ENCODE results near the gene NAP1L1.

The NAP1L1 gene

DNA sequence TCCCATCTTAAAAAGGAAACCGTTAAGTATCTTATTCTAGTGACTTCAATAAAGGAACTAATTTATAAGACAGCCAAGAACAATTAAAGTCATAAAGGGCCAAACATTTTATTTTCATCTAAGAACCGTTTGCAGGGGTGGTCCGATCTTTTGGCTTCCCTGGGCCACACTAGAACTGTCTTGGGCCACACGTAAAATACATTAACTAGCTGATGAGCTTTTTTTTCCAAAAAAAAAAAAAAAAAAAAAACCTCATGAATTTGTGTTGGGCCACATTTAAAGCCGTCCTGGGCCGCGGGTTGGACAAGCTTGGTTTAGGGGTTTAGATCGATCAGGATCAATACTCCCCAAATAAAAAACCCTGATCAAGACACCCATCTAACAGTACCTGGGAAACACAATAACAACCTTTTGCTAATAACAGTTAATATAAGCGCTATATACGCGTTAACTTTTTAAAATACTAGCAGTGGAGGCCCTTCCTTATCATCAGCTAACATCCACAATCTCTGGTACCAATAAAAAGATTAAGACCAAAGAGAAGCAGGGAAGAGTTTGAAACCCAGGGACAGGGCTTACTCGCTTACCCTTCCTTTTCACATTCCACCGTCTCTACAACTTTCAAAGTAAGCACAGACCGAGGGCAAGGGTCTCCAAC, 1.1 kb downstream of the NAP1L1 start:
- peaks cover 6% of the 10 kb centered on the region for H3K79me1 ChIP-seq (ENCODE audit: low read length)
- H3K18ac ChIP-seq (ENCODE audit: low read length), result no peak overlapping the region
- H4K91ac ChIP-seq (ENCODE audit: low read depth, low read length), result no peak overlapping the region
- no peak overlapping the region for H2BK12ac ChIP-seq (ENCODE audit: low read length)
- no peak overlapping the region for H3K23ac ChIP-seq (ENCODE audit: low read length)
- no peak overlapping the region for H2AFZ ChIP-seq (ENCODE audit: insufficient read depth, low read length, poor library complexity)
- H3K36me3 ChIP-seq (ENCODE audit: control insufficient read depth in 1 of 2, insufficient read depth in 2 of 2, low read length in 2 of 2), result peaks cover 0 to 4% of the 10 kb centered on the region in 2 experiments
- H3K27me3 ChIP-seq (ENCODE audit: insufficient read depth, low read length), result no peaks in the 10 kb centered on the region
- peak overlapping the region; percentile 65 for H3K4ac ChIP-seq (ENCODE audit: low read depth, low read length)
- no peak overlapping the region for H2BK5ac ChIP-seq (ENCODE audit: low read depth, low read length, poor library complexity)
- H3K4me2 ChIP-seq (ENCODE audit: low read length), result peak overlapping the region; percentile 72
- DNase-seq, result no peak
- H2AK5ac ChIP-seq (ENCODE audit: low read length), result no peak overlapping the region
- no peak overlapping the region for H3K27ac ChIP-seq (ENCODE audit: low read depth, low read length)
- WGBS (ENCODE audit: extremely low coverage, insufficient coverage, insufficient read length), result no CpG with 5 or more reads among the region's 14 CpGs
- peak overlapping the region; percentile 91 for H3K4me3 ChIP-seq (ENCODE audit: low read depth, low read length)
- peaks cover 2% of the 10 kb centered on the region in 2 experiments for H3K4me1 ChIP-seq (ENCODE audit: control insufficient read depth in 1 of 2, insufficient read depth in 2 of 2, low read length in 2 of 2)
- no peak overlapping the region for H3K14ac ChIP-seq (ENCODE audit: low read length)
- no peaks in the 10 kb centered on the region for H3K9me3 ChIP-seq (ENCODE audit: insufficient read depth, low read depth, low read length)
- peaks cover 12% of the 10 kb centered on the region for H3K79me2 ChIP-seq (ENCODE audit: control insufficient read depth, insufficient read depth, low read length, poor library complexity)
- H3K9ac ChIP-seq (ENCODE audit: low read length), result no peak overlapping the region
- no peak overlapping the region for H4K8ac ChIP-seq (ENCODE audit: low read depth, low read length)
- no peak overlapping the region for H2BK120ac ChIP-seq (ENCODE audit: insufficient read depth, low read length, poor library complexity)
- no peak overlapping the region for H4K12ac ChIP-seq (ENCODE audit: low read depth, low read length)

DNA sequence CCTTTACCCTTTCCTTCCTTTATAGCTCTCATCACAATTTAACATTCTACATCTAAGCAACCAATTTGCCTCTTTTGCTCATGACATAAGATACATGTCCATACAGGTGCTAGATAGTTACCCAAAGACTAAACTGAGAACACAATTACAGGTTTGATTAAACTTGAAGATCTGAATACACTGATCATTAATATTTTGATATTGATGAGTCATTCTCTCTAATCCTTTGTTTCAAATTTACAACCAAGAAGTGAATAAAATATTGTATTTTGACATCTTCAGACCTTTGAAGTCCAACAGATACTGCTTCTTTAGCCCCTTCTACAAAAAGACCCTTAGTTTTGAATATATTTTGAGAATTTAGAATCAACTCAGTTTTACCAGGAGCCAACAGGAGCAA, 2.6 kb downstream of the NAP1L1 start:
- H3K18ac ChIP-seq (ENCODE audit: low read length), result no peak overlapping the region
- no peak overlapping the region for H4K8ac ChIP-seq (ENCODE audit: low read depth, low read length)
- H3K79me2 ChIP-seq (ENCODE audit: control insufficient read depth, insufficient read depth, low read length, poor library complexity), result peaks cover 13% of the 10 kb centered on the region
- H4K12ac ChIP-seq (ENCODE audit: low read depth, low read length), result no peak overlapping the region
- H3K9me3 ChIP-seq (ENCODE audit: insufficient read depth, low read depth, low read length), result no peaks in the 10 kb centered on the region
- H4K91ac ChIP-seq (ENCODE audit: low read depth, low read length), result no peak overlapping the region
- no peaks in the 10 kb centered on the region for H3K27me3 ChIP-seq (ENCODE audit: insufficient read depth, low read length)
- peaks cover 6% of the 10 kb centered on the region for H3K79me1 ChIP-seq (ENCODE audit: low read length)
- H3K14ac ChIP-seq (ENCODE audit: low read length), result no peak overlapping the region
- H2AFZ ChIP-seq (ENCODE audit: insufficient read depth, low read length, poor library complexity), result no peak overlapping the region
- no peak overlapping the region for H3K27ac ChIP-seq (ENCODE audit: low read depth, low read length)
- no peak overlapping the region for H3K4ac ChIP-seq (ENCODE audit: low read depth, low read length)
- H2BK120ac ChIP-seq (ENCODE audit: insufficient read depth, low read length, poor library complexity), result no peak overlapping the region
- H3K9ac ChIP-seq (ENCODE audit: low read length), result no peak overlapping the region
- H3K36me3 ChIP-seq (ENCODE audit: control insufficient read depth in 1 of 2, insufficient read depth in 2 of 2, low read length in 2 of 2), result peaks cover 3 to 6% of the 10 kb centered on the region in 2 experiments
- no peak overlapping the region for H3K23ac ChIP-seq (ENCODE audit: low read length)
- H2BK12ac ChIP-seq (ENCODE audit: low read length), result no peak overlapping the region
- no peak for DNase-seq
- H3K4me1 ChIP-seq (ENCODE audit: control insufficient read depth in 1 of 2, insufficient read depth in 2 of 2, low read length in 2 of 2), result peaks cover 2% of the 10 kb centered on the region in 2 experiments
- no peak overlapping the region for H3K4me3 ChIP-seq (ENCODE audit: low read depth, low read length)
- no peak overlapping the region for H3K4me2 ChIP-seq (ENCODE audit: low read length)
- H2BK5ac ChIP-seq (ENCODE audit: low read depth, low read length, poor library complexity), result no peak overlapping the region
- no peak overlapping the region for H2AK5ac ChIP-seq (ENCODE audit: low read length)

- Histone ChIP-seq H3K27ac (ENCODE audit: low read depth, low read length) (no peak overlapping the region), H3K27me3 (ENCODE audit: insufficient read depth, low read length) (no peaks in the 10 kb centered on the region), H3K4me2 (ENCODE audit: low read length) (no peak overlapping the region), H3K9me3 (ENCODE audit: insufficient read depth, low read depth, low read length) (no peaks in the 10 kb centered on the region), H3K18ac (ENCODE audit: low read length) (no peak overlapping the region), H3K79me1 (ENCODE audit: low read length) (peaks cover 6% of the 10 kb centered on the region), H2AK5ac (ENCODE audit: low read length) (no peak overlapping the region), H3K4ac (ENCODE audit: low read depth, low read length) (peak overlapping the region; percentile 96), H3K9ac (ENCODE audit: low read length) (no peak overlapping the region), H3K4me3 (ENCODE audit: low read depth, low read length) (no peak overlapping the region), H3K36me3 (ENCODE audit: control insufficient read depth in 1 of 2, insufficient read depth in 2 of 2, low read length in 2 of 2) (peaks cover 3 to 6% of the 10 kb centered on the region in 2 experiments), H4K8ac (ENCODE audit: low read depth, low read length) (no peak overlapping the region), H3K79me2 (ENCODE audit: control insufficient read depth, insufficient read depth, low read length, poor library complexity) (peaks cover 13% of the 10 kb centered on the region), H2BK5ac (ENCODE audit: low read depth, low read length, poor library complexity) (no peak overlapping the region), H3K14ac (ENCODE audit: low read length) (no peak overlapping the region), H2BK12ac (ENCODE audit: low read length) (no peak overlapping the region), H2BK120ac (ENCODE audit: insufficient read depth, low read length, poor library complexity) (no peak overlapping the region), H3K4me1 (ENCODE audit: control insufficient read depth in 1 of 2, insufficient read depth in 2 of 2, low read length in 2 of 2) (peaks cover 2% of the 10 kb centered on the region in 2 experiments), H3K23ac (ENCODE audit: low read length) (no peak overlapping the region), H4K91ac (ENCODE audit: low read depth, low read length) (no peak overlapping the region), H2AFZ (ENCODE audit: insufficient read depth, low read length, poor library complexity) (no peak overlapping the region), H4K12ac (ENCODE audit: low read depth, low read length) (no peak overlapping the region)
- WGBS (ENCODE audit: extremely low coverage, insufficient coverage, insufficient read length), result no CpG with 5 or more reads among the region's 6 CpGs
- DNase-seq, result no peak
Measured at GRCh38 chr12:76080729-76081415, 3.6 kb downstream of the NAP1L1 start.

GRCh38 chr12:76080017-76080728, 4.3 kb downstream of the NAP1L1 start:
- Histone ChIP-seq H3K4me2 (ENCODE audit: low read length) (no peak overlapping the region), H3K14ac (ENCODE audit: low read length) (no peak overlapping the region), H3K9me3 (ENCODE audit: insufficient read depth, low read depth, low read length) (no peaks in the 10 kb centered on the region), H2AFZ (ENCODE audit: insufficient read depth, low read length, poor library complexity) (no peak overlapping the region), H4K12ac (ENCODE audit: low read depth, low read length) (no peak overlapping the region), H4K91ac (ENCODE audit: low read depth, low read length) (no peak overlapping the region), H3K4me3 (ENCODE audit: low read depth, low read length) (no peak overlapping the region), H2BK120ac (ENCODE audit: insufficient read depth, low read length, poor library complexity) (no peak overlapping the region), H3K79me1 (ENCODE audit: low read length) (peaks cover 6% of the 10 kb centered on the region), H3K9ac (ENCODE audit: low read length) (no peak overlapping the region), H3K23ac (ENCODE audit: low read length) (no peak overlapping the region), H3K36me3 (ENCODE audit: control insufficient read depth in 1 of 2, insufficient read depth in 2 of 2, low read length in 2 of 2) (peaks cover 3 to 6% of the 10 kb centered on the region in 2 experiments), H3K4ac (ENCODE audit: low read depth, low read length) (peak overlapping the region; percentile 96), H2BK5ac (ENCODE audit: low read depth, low read length, poor library complexity) (no peak overlapping the region), H3K27me3 (ENCODE audit: insufficient read depth, low read length) (no peaks in the 10 kb centered on the region), H4K8ac (ENCODE audit: low read depth, low read length) (no peak overlapping the region), H3K4me1 (ENCODE audit: control insufficient read depth in 1 of 2, insufficient read depth in 2 of 2, low read length in 2 of 2) (peaks cover 2% of the 10 kb centered on the region in 2 experiments), H2AK5ac (ENCODE audit: low read length) (no peak overlapping the region), H2BK12ac (ENCODE audit: low read length) (no peak overlapping the region), H3K79me2 (ENCODE audit: control insufficient read depth, insufficient read depth, low read length, poor library complexity) (peaks cover 13% of the 10 kb centered on the region), H3K27ac (ENCODE audit: low read depth, low read length) (no peak overlapping the region), H3K18ac (ENCODE audit: low read length) (no peak overlapping the region)
- DNase-seq, result peak; percentile 15 to 65
- WGBS (ENCODE audit: extremely low coverage, insufficient coverage, insufficient read length), result no CpG with 5 or more reads among the region's 2 CpGs
